Activated T-cell treated with anti-CD3 and anti-CD28 coated beads, Interleukin-2, amount 50 U/mL, for 4 hours (primary cell): ENCODE measurements around the gene RCAN3. TPM values are rescaled to one million over a fixed set of nuclear protein-coding genes. Genes with fewer than 3 reads are reported as not detected.
A peak's percentile ranks its signal among the peaks of the same experiment; 100 is the strongest.

ENCODE experiments used
- ATAC-seq, 2 donors: fragments of 200-7000 bp; cut with Tn5 transposase; one replicate each; pipeline ENCODE4 v1.10.0; 2021
- DNase-seq: peaks from one replicate; pipeline ENCODE4 v3.0.0-alpha.2; 2020
- H3K27me3 Mint-ChIP-seq: one replicate; pipeline ENCODE4 v1.8.0; 2021; ENCODE audit warnings: low read depth, mixed read lengths
- H3K36me3 Mint-ChIP-seq: one replicate; pipeline ENCODE4 v1.8.0; 2022; ENCODE audit warnings: mixed read lengths; ENCODE audit not compliant: insufficient read depth
- H3K4me1 Mint-ChIP-seq: one replicate; pipeline ENCODE4 v1.8.0; 2021; ENCODE audit warnings: low read depth, mixed read lengths
- H3K4me3 Mint-ChIP-seq: one replicate; pipeline ENCODE4 v1.8.0; 2021; ENCODE audit warnings: mild to moderate bottlenecking, moderate library complexity, mixed read lengths
- H3K9me3 Mint-ChIP-seq: one replicate; pipeline ENCODE4 v1.8.0; 2021; ENCODE audit warnings: mixed read lengths
- total RNA-seq, 3 donors: library from RNA; stranded (reverse); gene quantifications; one replicate each; pipeline ENCODE4 v1.2.1, GENCODE V29; 2021

Gene RCAN3
- total RNA-seq, 3 donors from 2014 or later, result 45.0 to 51.7 (median 47.4) TPM

GRCh38 chr1:24493785-24494184 lies 8.9 kb upstream of the RCAN3 start:
- H3K9me3 Mint-ChIP-seq, result no peaks in the 10 kb centered on the region
- peaks cover 5% of the 10 kb centered on the region for H3K36me3 Mint-ChIP-seq
- DNase-seq (no peak), ATAC-seq (no peak)
- peaks cover 22% of the 10 kb centered on the region for H3K4me1 Mint-ChIP-seq
- H3K4me3 Mint-ChIP-seq, result no peak overlapping the region
- H3K27me3 Mint-ChIP-seq, result no peaks in the 10 kb centered on the region

GRCh38 chr1:24498589-24498988 lies 4.0 kb upstream of the RCAN3 start:
- peaks cover 2% of the 10 kb centered on the region for H3K27me3 Mint-ChIP-seq
- DNase-seq (no peak), ATAC-seq (no peak)
- peaks cover 40% of the 10 kb centered on the region for H3K4me1 Mint-ChIP-seq
- no peak overlapping the region for H3K4me3 Mint-ChIP-seq
- no peaks in the 10 kb centered on the region for H3K9me3 Mint-ChIP-seq
- no peaks in the 10 kb centered on the region for H3K36me3 Mint-ChIP-seq

GRCh38 chr1:24500448-24501048 lies 2.1 kb upstream of the RCAN3 start:
- no peak overlapping the region for H3K4me3 Mint-ChIP-seq
- H3K9me3 Mint-ChIP-seq, result no peaks in the 10 kb centered on the region
- H3K27me3 Mint-ChIP-seq, result peaks cover 2% of the 10 kb centered on the region
- H3K4me1 Mint-ChIP-seq, result peaks cover 54% of the 10 kb centered on the region
- H3K36me3 Mint-ChIP-seq, result no peaks in the 10 kb centered on the region
- DNase-seq (no peak), ATAC-seq (no peak)

GRCh38 chr1:24501371-24502064 lies 1.1 kb upstream of the RCAN3 start:
- H3K4me3 Mint-ChIP-seq, result peak overlapping the region; percentile 88
- H3K4me1 Mint-ChIP-seq, result peaks cover 61% of the 10 kb centered on the region
- H3K9me3 Mint-ChIP-seq, result no peaks in the 10 kb centered on the region
- DNase-seq (no peak), ATAC-seq (no peak)
- H3K36me3 Mint-ChIP-seq, result no peaks in the 10 kb centered on the region
- H3K27me3 Mint-ChIP-seq, result peaks cover 2% of the 10 kb centered on the region

- Mint-ChIP-seq H3K36me3 (no peaks in the 10 kb centered on the region), H3K4me1 (peaks cover 67% of the 10 kb centered on the region), H3K4me3 (peak overlapping the region; percentile 88), H3K9me3 (no peaks in the 10 kb centered on the region), H3K27me3 (peaks cover 2% of the 10 kb centered on the region)
- ATAC-seq (peak; percentile 61 to 67), DNase-seq (peak; percentile 72)
Observed at GRCh38 chr1:24502065-24502708, 449 bp upstream of the RCAN3 start.

- ATAC-seq (no peak), DNase-seq (no peak)
- H3K9me3 Mint-ChIP-seq, result no peaks in the 10 kb centered on the region
- peaks cover under 1% of the 10 kb centered on the region for H3K36me3 Mint-ChIP-seq
- peaks cover 2% of the 10 kb centered on the region for H3K27me3 Mint-ChIP-seq
- H3K4me1 Mint-ChIP-seq, result peaks cover 73% of the 10 kb centered on the region
- H3K4me3 Mint-ChIP-seq, result peak overlapping the region; percentile 98
Observed at GRCh38 chr1:24503059-24503751, 569 bp downstream of the RCAN3 start.

GRCh38 chr1:24503870-24504523 lies 1.4 kb downstream of the RCAN3 start:
- Mint-ChIP-seq H3K9me3 (no peaks in the 10 kb centered on the region), H3K36me3 (peaks cover 2% of the 10 kb centered on the region), H3K4me3 (peak overlapping the region; percentile 98), H3K27me3 (peaks cover 2% of the 10 kb centered on the region), H3K4me1 (peaks cover 73% of the 10 kb centered on the region)
- ATAC-seq, result no peak
- DNase-seq, result no peak

GRCh38 chr1:24504560-24504959 lies 1.9 kb downstream of the RCAN3 start:
- Mint-ChIP-seq H3K4me1 (peaks cover 73% of the 10 kb centered on the region), H3K4me3 (peak overlapping the region; percentile 98), H3K36me3 (peaks cover 7% of the 10 kb centered on the region), H3K27me3 (peaks cover 2% of the 10 kb centered on the region), H3K9me3 (no peaks in the 10 kb centered on the region)
- ATAC-seq, result no peak
- no peak for DNase-seq

GRCh38 chr1:24505816-24506215 lies 3.2 kb downstream of the RCAN3 start:
- peaks cover 2% of the 10 kb centered on the region for H3K27me3 Mint-ChIP-seq

GRCh38 chr1:24506691-24507381 lies 4.2 kb downstream of the RCAN3 start:
- Mint-ChIP-seq H3K4me1 (peaks cover 76% of the 10 kb centered on the region), H3K9me3 (no peaks in the 10 kb centered on the region), H3K27me3 (no peaks in the 10 kb centered on the region), H3K4me3 (peak overlapping the region; percentile 66), H3K36me3 (peaks cover 23% of the 10 kb centered on the region)
- DNase-seq (no peak), ATAC-seq (no peak)

More at GRCh38 chr1:24505816-24506215, 3.2 kb downstream of the RCAN3 start:
- DNase-seq (no peak), ATAC-seq (no peak)
- H3K4me3 Mint-ChIP-seq, result peak overlapping the region; percentile 66
- H3K4me1 Mint-ChIP-seq, result peaks cover 76% of the 10 kb centered on the region
- peaks cover 15% of the 10 kb centered on the region for H3K36me3 Mint-ChIP-seq
- no peaks in the 10 kb centered on the region for H3K9me3 Mint-ChIP-seq

GRCh38 chr1:24507405-24507804 lies 4.8 kb downstream of the RCAN3 start:
- ATAC-seq (no peak), DNase-seq (no peak)
- no peaks in the 10 kb centered on the region for H3K9me3 Mint-ChIP-seq
- H3K27me3 Mint-ChIP-seq, result no peaks in the 10 kb centered on the region
- H3K4me1 Mint-ChIP-seq, result peaks cover 79% of the 10 kb centered on the region
- peak overlapping the region; percentile 66 for H3K4me3 Mint-ChIP-seq
- H3K36me3 Mint-ChIP-seq, result peaks cover 23% of the 10 kb centered on the region

GRCh38 chr1:24508911-24509310 lies 6.3 kb downstream of the RCAN3 start:
- H3K9me3 Mint-ChIP-seq, result no peaks in the 10 kb centered on the region
- DNase-seq (no peak), ATAC-seq (no peak)
- H3K4me1 Mint-ChIP-seq, result peaks cover 83% of the 10 kb centered on the region
- peaks cover 23% of the 10 kb centered on the region for H3K36me3 Mint-ChIP-seq
- no peaks in the 10 kb centered on the region for H3K27me3 Mint-ChIP-seq
- peak overlapping the region; percentile 0 for H3K4me3 Mint-ChIP-seq

GRCh38 chr1:24513706-24514105 lies 11.1 kb downstream of the RCAN3 start:
- Mint-ChIP-seq H3K9me3 (no peaks in the 10 kb centered on the region), H3K27me3 (no peaks in the 10 kb centered on the region), H3K4me1 (peaks cover 68% of the 10 kb centered on the region), H3K4me3 (no peak overlapping the region), H3K36me3 (peaks cover 39% of the 10 kb centered on the region)
- DNase-seq (no peak), ATAC-seq (no peak)
